Brain microvascular endothelial cell (primary cell): ENCODE results near the gene ARL5C.
A peak's percentile ranks its signal among the peaks of the same experiment; 100 is the strongest.

Experiments used
- DNase-seq: peaks from one replicate; pipeline ENCODE4 v3.0.0-alpha.2; 2020
- H3K27ac ChIP-seq: fragments of 250-450 bp; sonication (Bioruptor Pico); 2 replicates; pipeline ENCODE4 v1.5.1; 2020; ENCODE audit warnings: mild to moderate bottlenecking, moderate library complexity
- H3K27me3 ChIP-seq: fragments of 250-450 bp; sonication (Bioruptor Pico); replicated peaks from 2 replicates; pipeline ENCODE4 v1.5.1; 2020; ENCODE audit warnings: mild to moderate bottlenecking
- H3K36me3 ChIP-seq: fragments of 250-450 bp; sonication (Bioruptor Pico); replicated peaks from 2 replicates; pipeline ENCODE4 v1.5.1; 2020; ENCODE audit warnings: mild to moderate bottlenecking
- H3K4me3 ChIP-seq: 2 replicates; pipeline ENCODE4 v1.5.1; 2011; ENCODE audit warnings: low read depth, mild to moderate bottlenecking, control low read depth, low read length, moderate library complexity
- in situ Hi-C: cut with HindIII; loops from 2 replicates; pipeline ENCODE4 v1.10.0; 2017; ENCODE audit warnings: low sequenced_read_pairs, low pct_ligation_motif_present
- TF ChIP-seq, protein P1 (sequence below): IDR thresholded peaks from 2 replicates; pipeline ENCODE4 v1.5.1; 2011; ENCODE audit warnings: low read depth, mild to moderate bottlenecking, moderate library complexity, low read length, control low read depth, inconsistent platforms; ENCODE audit errors: missing control alignments

ARL5C gene

DNA sequence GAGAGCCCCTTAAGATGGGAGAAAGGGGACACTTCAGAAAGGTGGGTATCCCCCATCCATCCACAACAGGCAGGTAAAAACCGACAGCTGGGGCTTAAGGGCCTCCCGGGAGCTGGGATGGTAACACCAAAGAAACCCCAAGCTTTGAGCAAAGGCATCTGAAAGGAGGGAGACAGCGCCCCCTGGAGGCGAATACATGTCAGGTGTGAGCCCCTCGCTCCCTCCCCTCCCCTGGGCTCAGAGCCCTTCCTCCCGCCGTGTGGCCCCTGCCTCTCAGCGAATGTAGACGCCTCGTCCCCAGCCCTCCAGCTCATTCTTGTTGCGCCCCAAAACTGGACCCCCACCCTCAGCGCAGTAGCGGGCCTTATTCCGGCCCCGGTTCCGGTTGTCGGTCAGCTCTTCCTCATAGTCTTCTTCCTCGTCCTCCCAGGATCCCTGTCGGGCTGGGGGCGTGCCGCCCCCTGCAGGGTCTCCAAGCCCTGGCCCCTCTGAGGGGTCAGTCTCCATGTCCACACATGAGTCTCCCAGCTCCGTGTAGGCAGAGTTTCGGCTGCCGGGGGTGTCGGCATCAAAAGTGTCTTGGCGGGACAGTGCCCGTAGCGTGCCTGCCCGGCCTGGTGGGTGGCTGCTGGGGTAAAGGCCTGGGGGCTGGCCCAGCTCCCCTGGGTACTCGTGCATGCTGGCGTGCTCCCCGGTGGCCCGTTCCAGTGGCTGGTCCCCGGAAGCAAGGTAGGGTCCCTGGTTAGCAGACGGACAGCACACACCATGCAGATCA is 9.1 kb upstream of the ARL5C start:
- DNase-seq, result peak; percentile 41
- in situ Hi-C loops, result no loop called here

DNA sequence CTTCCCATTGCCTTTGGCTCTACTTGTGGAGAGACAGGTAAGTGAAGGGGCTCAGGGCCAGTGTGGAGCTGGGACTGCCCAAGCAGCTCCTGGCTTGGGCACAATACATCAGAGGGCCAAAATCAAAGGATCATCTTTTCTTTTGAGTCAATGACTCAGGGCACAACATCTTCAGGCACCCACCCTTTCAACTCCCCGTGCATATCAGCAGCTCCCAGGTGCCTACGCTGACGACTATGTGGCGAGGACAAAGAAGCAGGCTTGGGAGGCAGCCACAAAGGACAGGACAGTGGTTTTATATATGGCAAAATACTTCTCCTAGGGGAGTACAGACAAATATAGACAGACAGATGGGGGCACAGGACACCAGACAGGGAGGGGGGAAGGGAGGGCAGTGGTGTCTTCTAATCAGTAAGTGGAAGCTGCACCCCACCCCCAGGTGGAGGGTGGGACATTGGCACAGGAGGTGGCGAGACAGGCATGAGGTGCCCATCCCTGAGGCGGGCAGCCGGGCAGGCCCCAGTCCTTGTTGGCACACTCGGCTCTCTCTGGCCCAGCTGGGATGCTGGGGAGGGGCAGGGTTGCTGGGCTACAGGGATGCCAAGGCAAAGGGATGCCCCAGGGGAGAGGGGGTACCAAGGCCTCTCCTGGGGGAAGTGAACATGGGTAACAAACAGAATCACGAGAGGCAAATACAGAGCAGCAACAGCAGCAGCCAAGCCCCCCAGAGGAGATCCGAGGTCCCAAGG is 7.7 kb upstream of the ARL5C start:
- no peak for DNase-seq
- no peak overlapping the region for H3K4me3 ChIP-seq
- TF ChIP-seq, protein P1, sequence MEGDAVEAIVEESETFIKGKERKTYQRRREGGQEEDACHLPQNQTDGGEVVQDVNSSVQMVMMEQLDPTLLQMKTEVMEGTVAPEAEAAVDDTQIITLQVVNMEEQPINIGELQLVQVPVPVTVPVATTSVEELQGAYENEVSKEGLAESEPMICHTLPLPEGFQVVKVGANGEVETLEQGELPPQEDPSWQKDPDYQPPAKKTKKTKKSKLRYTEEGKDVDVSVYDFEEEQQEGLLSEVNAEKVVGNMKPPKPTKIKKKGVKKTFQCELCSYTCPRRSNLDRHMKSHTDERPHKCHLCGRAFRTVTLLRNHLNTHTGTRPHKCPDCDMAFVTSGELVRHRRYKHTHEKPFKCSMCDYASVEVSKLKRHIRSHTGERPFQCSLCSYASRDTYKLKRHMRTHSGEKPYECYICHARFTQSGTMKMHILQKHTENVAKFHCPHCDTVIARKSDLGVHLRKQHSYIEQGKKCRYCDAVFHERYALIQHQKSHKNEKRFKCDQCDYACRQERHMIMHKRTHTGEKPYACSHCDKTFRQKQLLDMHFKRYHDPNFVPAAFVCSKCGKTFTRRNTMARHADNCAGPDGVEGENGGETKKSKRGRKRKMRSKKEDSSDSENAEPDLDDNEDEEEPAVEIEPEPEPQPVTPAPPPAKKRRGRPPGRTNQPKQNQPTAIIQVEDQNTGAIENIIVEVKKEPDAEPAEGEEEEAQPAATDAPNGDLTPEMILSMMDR, result no peak
- no peaks in the 10 kb centered on the region for H3K27me3 ChIP-seq
- in situ Hi-C loops, result no loop called here
- H3K36me3 ChIP-seq, result peaks cover 24% of the 10 kb centered on the region
- no peak overlapping the region for H3K27ac ChIP-seq

More for the DNA sequence above, 9.1 kb upstream of the ARL5C start:
- Histone ChIP-seq H3K27ac (no peak overlapping the region), H3K4me3 (no peak overlapping the region), H3K36me3 (peaks cover 28% of the 10 kb centered on the region), H3K27me3 (no peaks in the 10 kb centered on the region)
- TF ChIP-seq, protein P1, result peak; percentile 89

DNA sequence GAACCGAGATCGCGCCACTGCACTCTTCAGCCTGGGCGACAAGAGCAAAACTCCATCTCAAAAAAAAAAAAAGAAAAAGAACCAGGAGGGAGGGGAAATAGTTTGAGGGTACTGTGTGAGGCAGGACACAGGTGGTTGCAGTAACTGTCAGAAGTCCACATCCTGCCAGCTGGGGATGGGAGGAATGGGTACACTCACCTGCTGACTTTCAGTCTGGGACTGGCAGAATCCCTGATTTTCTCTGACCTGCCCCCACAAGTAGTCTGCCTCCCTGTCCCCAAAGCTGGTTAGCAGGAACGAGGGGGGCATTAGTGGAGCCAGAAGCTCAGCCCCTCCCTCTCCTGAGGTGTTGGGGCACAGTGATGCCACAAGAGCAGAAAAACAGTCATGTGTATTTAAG is 7.1 kb upstream of the ARL5C start:
- in situ Hi-C loops, result no loop called here
- Histone ChIP-seq H3K27me3 (no peaks in the 10 kb centered on the region), H3K4me3 (no peak overlapping the region), H3K36me3 (peaks cover 24% of the 10 kb centered on the region), H3K27ac (no peak overlapping the region)
- TF ChIP-seq, protein P1, result no peak
- DNase-seq, result no peak

DNA sequence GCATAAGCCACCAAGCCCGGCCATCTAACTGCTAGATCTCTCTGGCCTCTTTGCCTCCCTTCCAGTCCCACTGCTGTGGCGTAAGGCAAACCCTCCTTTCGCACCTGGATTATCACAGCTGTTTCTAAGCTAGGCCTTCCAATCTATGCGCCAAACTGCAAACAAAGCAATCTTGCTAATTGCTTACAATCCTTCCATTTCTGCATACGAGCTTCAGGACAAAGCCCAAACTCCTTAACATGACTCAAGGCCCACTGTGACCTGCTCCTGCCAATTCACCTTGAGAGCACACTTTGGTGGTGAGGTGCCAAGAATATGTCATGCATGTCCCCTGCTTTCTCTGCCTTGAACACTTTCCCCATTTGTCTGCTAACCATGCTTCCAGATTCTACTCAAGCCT is 6.0 kb upstream of the ARL5C start:
- H3K36me3 ChIP-seq, result peaks cover 14% of the 10 kb centered on the region
- in situ Hi-C loops, result no loop called here

DNA sequence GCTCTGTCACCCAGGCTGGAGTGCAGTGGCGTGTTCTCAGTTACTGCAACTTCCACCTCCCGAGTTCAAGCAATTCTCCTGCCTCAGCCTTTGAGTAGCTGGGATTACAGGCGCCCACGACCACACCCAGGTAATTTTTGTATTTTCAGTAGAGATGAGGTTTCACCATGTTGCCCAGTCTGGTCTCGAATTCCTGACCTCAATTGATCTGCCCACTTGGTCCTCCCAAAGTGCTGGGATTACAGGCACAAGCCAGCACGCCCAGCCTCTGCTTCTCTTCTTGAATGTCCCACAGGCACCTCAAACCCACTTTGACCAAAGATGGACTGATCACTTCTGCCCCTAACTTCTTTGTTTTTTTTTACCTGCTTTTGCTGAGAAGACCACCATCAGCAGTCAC is 4.6 kb upstream of the ARL5C start:
- Histone ChIP-seq H3K36me3 (peaks cover 4% of the 10 kb centered on the region), H3K27ac (no peak overlapping the region), H3K4me3 (no peak overlapping the region), H3K27me3 (peaks cover 13% of the 10 kb centered on the region)
- in situ Hi-C loops, result no loop called here
- DNase-seq, result no peak
- TF ChIP-seq, protein P1, result no peak

More for the DNA sequence above, 6.0 kb upstream of the ARL5C start:
- no peak overlapping the region for H3K4me3 ChIP-seq
- TF ChIP-seq, protein P1, result no peak
- peaks cover 4% of the 10 kb centered on the region for H3K27me3 ChIP-seq
- DNase-seq, result no peak
- no peak overlapping the region for H3K27ac ChIP-seq
